Transverse colon (tissue), 3 donors: ENCODE measurements around the gene ANKFN1.

ENCODE experiments used
- POLR2A ChIP-seq: fragments of 450-650 bp; IDR thresholded peaks from one replicate; pipeline ENCODE4 v1.6.1; 2016; ENCODE audit warnings: antibody characterized with exemption, mild to moderate bottlenecking, moderate library complexity
- TF ChIP-seq, protein P1 (sequence below), 5 experiments: fragments of 200-600 bp in 3 of 5; fragments of 450-650 bp in 2 of 5; sonication (generic) in 3 of 5; IDR thresholded peaks; 1 replicate in 2 of 5; 2 replicates in 3 of 5; pipeline ENCODE4 v1.5.1; 2016 to 2017; ENCODE audit warnings: antibody characterized with exemption in 5 of 5, inconsistent platforms in 3 of 5, mild to moderate bottlenecking in 2 of 5, moderate library complexity in 1 of 5

DNA sequence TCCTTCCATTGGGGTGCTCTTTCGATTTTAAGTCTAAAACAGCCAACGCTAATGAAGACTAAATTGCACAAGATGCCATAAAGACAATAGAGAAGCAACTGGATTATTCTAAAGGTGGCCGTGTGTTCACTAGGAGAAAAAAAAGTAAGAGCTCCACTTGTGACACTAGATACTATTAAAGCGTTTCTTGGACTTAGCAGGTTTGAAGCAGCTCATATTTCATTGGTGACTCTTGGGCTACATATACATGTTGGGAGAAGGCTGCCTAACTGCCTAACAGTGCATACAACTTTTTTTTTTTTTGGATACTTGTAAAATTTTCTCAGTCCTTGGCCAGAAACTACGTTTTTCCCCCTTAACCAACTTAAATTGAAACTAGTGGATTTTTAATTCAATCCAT is 328.4 kb downstream of the ANKFN1 start:
- TF ChIP-seq, protein P1, sequence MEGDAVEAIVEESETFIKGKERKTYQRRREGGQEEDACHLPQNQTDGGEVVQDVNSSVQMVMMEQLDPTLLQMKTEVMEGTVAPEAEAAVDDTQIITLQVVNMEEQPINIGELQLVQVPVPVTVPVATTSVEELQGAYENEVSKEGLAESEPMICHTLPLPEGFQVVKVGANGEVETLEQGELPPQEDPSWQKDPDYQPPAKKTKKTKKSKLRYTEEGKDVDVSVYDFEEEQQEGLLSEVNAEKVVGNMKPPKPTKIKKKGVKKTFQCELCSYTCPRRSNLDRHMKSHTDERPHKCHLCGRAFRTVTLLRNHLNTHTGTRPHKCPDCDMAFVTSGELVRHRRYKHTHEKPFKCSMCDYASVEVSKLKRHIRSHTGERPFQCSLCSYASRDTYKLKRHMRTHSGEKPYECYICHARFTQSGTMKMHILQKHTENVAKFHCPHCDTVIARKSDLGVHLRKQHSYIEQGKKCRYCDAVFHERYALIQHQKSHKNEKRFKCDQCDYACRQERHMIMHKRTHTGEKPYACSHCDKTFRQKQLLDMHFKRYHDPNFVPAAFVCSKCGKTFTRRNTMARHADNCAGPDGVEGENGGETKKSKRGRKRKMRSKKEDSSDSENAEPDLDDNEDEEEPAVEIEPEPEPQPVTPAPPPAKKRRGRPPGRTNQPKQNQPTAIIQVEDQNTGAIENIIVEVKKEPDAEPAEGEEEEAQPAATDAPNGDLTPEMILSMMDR (IDR thresholded peaks at IDR 0.05) = no peak
- no peak for TF ChIP-seq POLR2A
